ENCODE results near the gene ATG10. TPM values are rescaled to one million over a fixed set of nuclear protein-coding genes. Genes with fewer than 3 reads are reported as not detected.

Gene ATG10
- total RNA-seq: 9.3 and 9.8 TPM in 2 replicates

GRCh38 chr5:81971712-81972491 is at the start of gene ATG10:
Gene ATG10 (plus strand): TSS chr5:81972023. CDS start chr5:81987571, 15,548 bp downstream.

DNA sequence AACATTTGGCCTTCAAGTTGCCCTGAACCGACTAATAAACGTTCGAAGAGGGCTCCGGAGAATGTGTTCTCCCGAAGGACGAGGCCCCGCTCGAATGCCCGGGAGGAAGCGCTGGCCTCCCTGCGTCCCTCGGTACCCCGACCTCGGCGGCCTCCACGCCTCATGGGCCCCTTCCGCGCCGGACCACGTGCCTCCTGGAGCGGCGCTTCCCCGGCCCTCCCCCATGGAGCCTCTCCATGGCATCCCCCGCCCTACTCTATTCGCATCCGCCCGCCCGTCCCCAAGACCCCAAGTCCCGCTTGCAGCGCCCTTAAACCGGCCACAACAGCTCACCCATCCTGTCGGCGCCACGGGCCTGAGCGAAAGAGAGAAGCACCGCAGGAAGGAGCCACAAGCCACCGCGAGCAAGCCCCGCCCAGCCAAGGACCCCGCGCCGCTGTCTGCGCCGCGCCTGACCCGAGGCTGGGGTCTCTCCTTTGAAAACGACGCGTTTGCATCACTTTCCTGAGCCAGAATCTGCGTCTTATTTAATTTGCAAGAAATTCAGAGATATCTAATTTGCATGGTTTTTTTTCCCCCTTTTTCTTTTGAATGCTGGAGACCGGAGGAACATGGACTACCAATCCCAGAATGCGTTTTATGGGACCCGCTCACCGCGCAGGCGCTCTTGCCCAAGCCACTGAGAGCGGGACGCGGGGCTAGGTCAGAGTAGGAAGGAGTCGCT is 306.3 kb downstream of the ATG10 start, which contains the start of gene RPS23:
Gene RPS23, minus strand, starts transcription at position 368 of the 724 bp plus-strand sequence. Its CDS starts 31 bp downstream, at position 337.

Other genes with a start within 250 kb of the ATG10 start
- gene SSBP2, start 220.9 kb upstream of the ATG10 start, total RNA-seq: 12.1 and 18.9 TPM in 2 replicates